ENCODE data around the gene EFNB3. TPM values are rescaled to one million over a fixed set of nuclear protein-coding genes. Genes with fewer than 3 reads are reported as not detected.

EFNB3 gene
- total RNA-seq, 1 donor from 2014 or later, result 5.8 TPM

DNA sequence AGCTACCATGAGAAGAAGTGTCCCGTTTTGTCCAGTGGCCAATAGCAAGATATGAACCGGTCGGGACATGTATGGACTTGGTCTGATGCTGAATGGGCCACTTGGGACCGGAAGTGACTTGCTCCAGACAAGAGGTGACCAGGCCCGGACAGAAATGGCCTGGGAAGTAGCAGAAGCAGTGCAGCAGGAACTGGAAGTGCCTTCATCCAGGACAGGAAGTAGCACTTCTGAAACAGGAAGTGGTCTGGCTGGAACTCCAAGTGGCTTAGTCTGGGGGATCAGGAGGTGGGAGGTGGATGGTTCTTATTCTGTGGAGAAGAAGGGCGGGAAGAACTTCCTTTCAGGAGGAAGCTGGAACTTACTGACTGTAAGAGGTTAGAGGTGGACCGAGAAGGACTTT is 5.3 kb downstream of the EFNB3 start:
- Mint-ChIP-seq H3K4me1 (peaks cover 77% of the 10 kb centered on the region), H3K4me3 (peak overlapping the region; percentile 37), H3K36me3 (peaks cover 22% of the 10 kb centered on the region), H3K27me3 (ENCODE audit: insufficient read depth, low read depth) (peaks cover 15% of the 10 kb centered on the region), H3K27ac (peak overlapping the region; percentile 12), H3K9me3 (no peaks in the 10 kb centered on the region)
- Histone ChIP-seq H3K4me3 (no peak overlapping the region), H3K4me1 (peaks cover 29% of the 10 kb centered on the region), H3K9ac (no peak overlapping the region), H3K27me3 (peaks cover 13% of the 10 kb centered on the region), H3K27ac (no peak overlapping the region), H2AFZ (replicated peaks) (no peak overlapping the region), H3K79me2 (ENCODE audit: low read depth) (peaks cover 4% of the 10 kb centered on the region), H4K20me1 (ENCODE audit: low read depth) (peaks cover 33% of the 10 kb centered on the region), H3K9me3 (ENCODE audit: low read depth) (no peaks in the 10 kb centered on the region), H3F3A (ENCODE audit: low read depth) (peaks cover 31% of the 10 kb centered on the region), H3K36me3 (no peaks in the 10 kb centered on the region), H3K4me2 (no peak overlapping the region)
- TF ChIP-seq EZH2phosphoT487 (IDR thresholded peaks at IDR 0.05) (no peak), EZH2 (IDR thresholded peaks at IDR 0.05) (no peak)
- TF ChIP-seq, protein P1, sequence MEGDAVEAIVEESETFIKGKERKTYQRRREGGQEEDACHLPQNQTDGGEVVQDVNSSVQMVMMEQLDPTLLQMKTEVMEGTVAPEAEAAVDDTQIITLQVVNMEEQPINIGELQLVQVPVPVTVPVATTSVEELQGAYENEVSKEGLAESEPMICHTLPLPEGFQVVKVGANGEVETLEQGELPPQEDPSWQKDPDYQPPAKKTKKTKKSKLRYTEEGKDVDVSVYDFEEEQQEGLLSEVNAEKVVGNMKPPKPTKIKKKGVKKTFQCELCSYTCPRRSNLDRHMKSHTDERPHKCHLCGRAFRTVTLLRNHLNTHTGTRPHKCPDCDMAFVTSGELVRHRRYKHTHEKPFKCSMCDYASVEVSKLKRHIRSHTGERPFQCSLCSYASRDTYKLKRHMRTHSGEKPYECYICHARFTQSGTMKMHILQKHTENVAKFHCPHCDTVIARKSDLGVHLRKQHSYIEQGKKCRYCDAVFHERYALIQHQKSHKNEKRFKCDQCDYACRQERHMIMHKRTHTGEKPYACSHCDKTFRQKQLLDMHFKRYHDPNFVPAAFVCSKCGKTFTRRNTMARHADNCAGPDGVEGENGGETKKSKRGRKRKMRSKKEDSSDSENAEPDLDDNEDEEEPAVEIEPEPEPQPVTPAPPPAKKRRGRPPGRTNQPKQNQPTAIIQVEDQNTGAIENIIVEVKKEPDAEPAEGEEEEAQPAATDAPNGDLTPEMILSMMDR (IDR thresholded peaks at IDR 0.05), result no peak
- DNase-seq (ENCODE audit: low spot score), result no peak

- Histone ChIP-seq H3K27me3 (peaks cover 7% of the 10 kb centered on the region), H3K9ac (no peak overlapping the region), H3K4me3 (no peak overlapping the region), H2AFZ (replicated peaks) (no peak overlapping the region), H3K36me3 (no peaks in the 10 kb centered on the region), H4K20me1 (ENCODE audit: low read depth) (peaks cover 27% of the 10 kb centered on the region), H3K4me2 (peak overlapping the region; percentile 60), H3K4me1 (peaks cover 32% of the 10 kb centered on the region), H3K9me3 (ENCODE audit: low read depth) (no peaks in the 10 kb centered on the region), H3K79me2 (ENCODE audit: low read depth) (peaks cover 4% of the 10 kb centered on the region), H3K27ac (no peak overlapping the region), H3F3A (ENCODE audit: low read depth) (peaks cover 26% of the 10 kb centered on the region)
- H3K27me3 Mint-ChIP-seq (ENCODE audit: insufficient read depth, low read depth), result peaks cover 13% of the 10 kb centered on the region
- H3K27ac Mint-ChIP-seq, result peak overlapping the region; percentile 38
- no peaks in the 10 kb centered on the region for H3K9me3 Mint-ChIP-seq
- H3K36me3 Mint-ChIP-seq, result peaks cover 22% of the 10 kb centered on the region
- peak overlapping the region; percentile 76 for H3K4me3 Mint-ChIP-seq
- peaks cover 82% of the 10 kb centered on the region for H3K4me1 Mint-ChIP-seq
- peak; percentile 54 for DNase-seq (ENCODE audit: low spot score)
- no peak for TF ChIP-seq EZH2 (IDR thresholded peaks at IDR 0.05)
- TF ChIP-seq EZH2phosphoT487 (IDR thresholded peaks at IDR 0.05), result no peak
- TF ChIP-seq, protein P1 (IDR thresholded peaks at IDR 0.05), result peak; percentile 48
These were observed 6.2 kb downstream of the EFNB3 start for GRCh38 chr17:7711051-7711755.

GRCh38 chr17:7712111-7712771 is 7.2 kb downstream of the EFNB3 start:
- Mint-ChIP-seq H3K4me3 (peak overlapping the region; percentile 76), H3K27me3 (ENCODE audit: insufficient read depth, low read depth) (peaks cover 13% of the 10 kb centered on the region), H3K27ac (peak overlapping the region; percentile 93), H3K36me3 (peaks cover 22% of the 10 kb centered on the region), H3K4me1 (peaks cover 80% of the 10 kb centered on the region), H3K9me3 (no peaks in the 10 kb centered on the region)
- no peak overlapping the region for H3K9ac ChIP-seq
- H3K9me3 ChIP-seq (ENCODE audit: low read depth), result no peaks in the 10 kb centered on the region
- H3K27me3 ChIP-seq, result peaks cover 7% of the 10 kb centered on the region
- peak; percentile 77 for DNase-seq (ENCODE audit: low spot score)
- TF ChIP-seq, protein P1 (IDR thresholded peaks at IDR 0.05), result no peak
- TF ChIP-seq EZH2phosphoT487 (IDR thresholded peaks at IDR 0.05) (no peak), EZH2 (IDR thresholded peaks at IDR 0.05) (no peak)
- H3F3A ChIP-seq (ENCODE audit: low read depth), result peaks cover 22% of the 10 kb centered on the region
- no peak overlapping the region for H3K27ac ChIP-seq
- no peaks in the 10 kb centered on the region for H3K79me2 ChIP-seq (ENCODE audit: low read depth)
- no peak overlapping the region for H3K4me3 ChIP-seq
- H3K4me2 ChIP-seq, result peak overlapping the region; percentile 60
- peaks cover 18% of the 10 kb centered on the region for H4K20me1 ChIP-seq (ENCODE audit: low read depth)
- no peak overlapping the region for H2AFZ ChIP-seq (replicated peaks)
- no peaks in the 10 kb centered on the region for H3K36me3 ChIP-seq
- peaks cover 34% of the 10 kb centered on the region for H3K4me1 ChIP-seq

Data from neural progenitor cell (in vitro differentiated cells).